ENCODE results near the gene CYP1B1.
"Not testable (repeated sequence)": the region's sequence is repeated elsewhere in the genome, so short reads cannot be mapped to it uniquely, and the experiment has no call there.

Gene CYP1B1
- 0 to 9.8 (median 0.66) reads per million in 9 experiments for total RNA-seq

DNA sequence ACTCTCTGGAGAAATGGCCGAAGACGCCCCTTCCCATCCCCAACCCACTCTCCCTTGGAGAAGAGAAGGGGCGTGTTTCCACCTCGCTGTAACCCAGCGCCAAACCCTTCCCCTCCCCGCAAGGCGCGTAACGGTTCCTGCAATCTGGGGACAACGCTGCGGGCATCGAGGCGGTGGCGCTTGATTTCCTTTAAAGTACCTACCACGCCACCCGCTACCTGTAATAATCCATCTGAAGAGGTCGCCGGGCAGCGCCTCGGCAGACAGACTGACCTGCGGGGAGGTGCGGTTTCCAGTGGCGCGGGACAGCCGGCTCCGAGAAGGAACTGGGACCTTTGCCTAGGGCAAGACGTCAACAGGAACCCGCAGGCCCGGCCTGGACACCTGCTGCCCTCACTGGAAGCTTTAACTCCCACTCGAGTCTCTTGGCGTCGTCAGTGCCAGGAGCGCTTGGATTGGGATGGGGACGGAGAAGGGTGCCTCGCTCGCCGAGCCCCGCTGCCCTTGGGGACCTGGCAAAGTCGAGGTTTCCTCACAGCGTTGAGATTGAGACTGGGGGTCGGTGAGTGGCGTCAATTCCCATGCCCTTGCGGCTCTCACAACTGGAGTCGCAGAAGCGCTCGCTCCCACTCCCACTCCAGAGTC is at the start of gene CYP1B1:
CYP1B1 (minus strand) TSS at position 645 of the 645 bp plus-strand sequence. CDS start 763 bp downstream, outside the sequence.
- H3K4me1 Mint-ChIP-seq (ENCODE audit: low read depth in 2 of 2), result peaks cover 8% of the 10 kb centered on the region in 2 donors
- H3K9me3 Mint-ChIP-seq, result no peaks in the 10 kb centered on the region
- peak within 1 kb of the TSS; percentile 37 to 53 for H3K4me3 Mint-ChIP-seq
- DNase-seq (no peak), ATAC-seq (replicated peaks) (no peak)
- no peak within 1 kb of the TSS for H3K27ac Mint-ChIP-seq
- no peaks in the 10 kb centered on the region for H3K36me3 Mint-ChIP-seq (ENCODE audit: insufficient read depth)
- H3K27me3 Mint-ChIP-seq, result peaks cover 62 to 67% of the 10 kb centered on the region in 2 donors

DNA sequence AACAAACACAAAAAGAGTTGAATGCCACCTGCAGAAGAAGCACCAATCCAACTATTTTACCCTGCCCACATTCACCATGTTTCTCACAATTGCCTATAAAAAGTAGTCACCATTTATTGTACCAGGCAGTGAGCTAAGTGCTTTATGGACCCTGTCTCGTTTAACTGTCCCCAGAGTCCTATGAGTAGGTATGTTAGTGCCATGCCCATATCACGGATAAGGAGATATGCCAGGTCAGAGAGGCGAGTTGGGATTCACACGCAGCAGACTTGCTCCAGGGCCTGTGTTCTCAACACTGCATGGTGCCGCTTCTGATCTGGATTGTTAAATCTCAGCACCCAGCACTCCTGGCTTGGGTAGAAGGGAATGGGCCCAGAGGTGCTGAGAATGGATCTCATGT is 49.1 kb upstream of the CYP1B1 start:
- DNase-seq, result no peak
- H3K27ac Mint-ChIP-seq, result no peak overlapping the region
- peaks cover 0 to 9% of the 10 kb centered on the region in 2 donors for H3K27me3 Mint-ChIP-seq
- no peaks in the 10 kb centered on the region for H3K36me3 Mint-ChIP-seq (ENCODE audit: insufficient read depth)
- H3K4me1 Mint-ChIP-seq (ENCODE audit: low read depth in 2 of 2), result no peaks in the 10 kb centered on the region
- H3K4me3 Mint-ChIP-seq, result no peak overlapping the region
- no peak for ATAC-seq (replicated peaks)
- H3K9me3 Mint-ChIP-seq, result peaks cover 0 to 4% of the 10 kb centered on the region in 2 donors

DNA sequence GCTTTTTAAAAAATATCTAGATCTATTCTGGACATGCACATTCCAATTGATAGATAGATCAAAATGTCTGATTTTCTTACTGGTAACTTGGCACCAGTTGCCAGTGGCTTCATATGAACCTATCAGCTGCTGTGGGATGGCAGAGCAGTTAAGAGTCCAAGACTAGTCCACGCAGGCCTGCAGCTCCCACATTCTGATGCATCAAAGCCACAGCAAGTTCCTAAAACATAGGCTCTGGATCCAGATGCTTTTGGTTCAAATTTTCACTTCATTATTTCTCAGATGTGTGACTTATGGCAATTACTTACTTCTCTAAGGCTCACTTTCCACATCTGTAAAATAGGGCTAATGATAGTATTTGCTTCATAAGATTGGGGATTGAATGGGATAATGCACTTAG is 48.0 kb upstream of the CYP1B1 start:
- no peak for ATAC-seq (replicated peaks)
- peaks cover 0 to 16% of the 10 kb centered on the region in 2 donors for H3K27me3 Mint-ChIP-seq
- H3K9me3 Mint-ChIP-seq, result peaks cover 0 to 4% of the 10 kb centered on the region in 2 donors
- no peaks in the 10 kb centered on the region for H3K4me1 Mint-ChIP-seq (ENCODE audit: low read depth in 2 of 2)
- no peak overlapping the region for H3K27ac Mint-ChIP-seq
- no peak for DNase-seq
- H3K36me3 Mint-ChIP-seq (ENCODE audit: insufficient read depth), result no peaks in the 10 kb centered on the region
- no peak overlapping the region for H3K4me3 Mint-ChIP-seq

DNA sequence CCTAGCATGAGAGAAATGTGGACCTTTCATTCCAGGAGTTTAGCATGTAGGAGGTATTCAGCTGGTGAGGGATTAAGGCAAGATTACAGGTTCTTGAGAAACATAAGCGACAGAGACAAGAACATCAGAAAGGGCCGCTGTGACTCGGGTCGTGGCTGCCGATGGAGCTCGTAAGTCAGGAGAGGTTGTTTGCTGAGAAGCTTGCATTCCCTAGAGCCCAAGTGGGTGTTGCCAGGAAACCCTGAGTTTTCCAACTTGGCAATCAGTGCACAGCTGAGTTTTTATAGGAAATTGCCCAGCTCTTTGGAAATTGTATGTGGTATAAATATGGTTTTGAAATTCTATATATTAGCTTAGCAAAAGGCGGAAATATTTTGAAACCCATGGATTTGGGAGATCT is 46.4 kb upstream of the CYP1B1 start:
- Mint-ChIP-seq H3K9me3 (no peaks in the 10 kb centered on the region), H3K27ac (no peak overlapping the region), H3K36me3 (ENCODE audit: insufficient read depth) (no peaks in the 10 kb centered on the region), H3K27me3 (peaks cover 0 to 23% of the 10 kb centered on the region in 2 donors), H3K4me1 (ENCODE audit: low read depth in 2 of 2) (no peaks in the 10 kb centered on the region), H3K4me3 (no peak overlapping the region)
- DNase-seq, result no peak
- ATAC-seq (replicated peaks), result no peak

DNA sequence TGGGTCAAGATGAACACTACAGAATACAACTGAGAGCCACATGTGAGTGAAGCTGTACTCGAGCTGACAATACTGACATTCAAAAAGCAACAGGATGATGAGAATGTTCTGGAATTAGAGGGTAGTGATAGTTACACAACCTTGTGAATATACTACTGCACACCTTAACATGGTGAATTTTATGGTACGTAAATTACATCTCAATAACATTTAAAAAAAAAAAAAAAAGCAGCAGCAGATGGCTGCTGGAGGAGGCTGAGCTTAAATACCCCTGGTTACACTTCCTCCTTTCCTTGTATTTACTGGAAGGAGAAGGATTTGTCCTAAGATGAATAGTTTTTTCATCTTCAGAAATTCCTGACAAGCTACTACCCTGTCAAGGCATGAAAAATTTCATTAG is 45.5 kb upstream of the CYP1B1 start:
- ATAC-seq (replicated peaks), result no peak
- Mint-ChIP-seq H3K4me1 (ENCODE audit: low read depth in 2 of 2) (no peaks in the 10 kb centered on the region), H3K4me3 (no peak overlapping the region), H3K27ac (no peak overlapping the region), H3K27me3 (peaks cover 6 to 23% of the 10 kb centered on the region in 2 donors), H3K36me3 (ENCODE audit: insufficient read depth) (no peaks in the 10 kb centered on the region), H3K9me3 (no peaks in the 10 kb centered on the region)
- DNase-seq, result no peak

GRCh38 chr2:38120829-38121228 is 44.9 kb upstream of the CYP1B1 start:
- Mint-ChIP-seq H3K27ac (no peak overlapping the region), H3K36me3 (ENCODE audit: insufficient read depth) (no peaks in the 10 kb centered on the region), H3K27me3 (peaks cover 10 to 29% of the 10 kb centered on the region in 2 donors), H3K4me3 (no peak overlapping the region), H3K9me3 (no peaks in the 10 kb centered on the region), H3K4me1 (ENCODE audit: low read depth in 2 of 2) (no peaks in the 10 kb centered on the region)
- DNase-seq, result no peak
- ATAC-seq (replicated peaks), result no peak

GRCh38 chr2:38120264-38120592 is 44.3 kb upstream of the CYP1B1 start:
- no peak for ATAC-seq (replicated peaks)
- Mint-ChIP-seq H3K4me1 (ENCODE audit: low read depth in 2 of 2) (no peaks in the 10 kb centered on the region), H3K4me3 (no peak overlapping the region), H3K36me3 (ENCODE audit: insufficient read depth) (no peaks in the 10 kb centered on the region), H3K27ac (no peak overlapping the region), H3K27me3 (peaks cover 16 to 30% of the 10 kb centered on the region in 2 donors), H3K9me3 (no peaks in the 10 kb centered on the region)
- DNase-seq, result no peak

DNA sequence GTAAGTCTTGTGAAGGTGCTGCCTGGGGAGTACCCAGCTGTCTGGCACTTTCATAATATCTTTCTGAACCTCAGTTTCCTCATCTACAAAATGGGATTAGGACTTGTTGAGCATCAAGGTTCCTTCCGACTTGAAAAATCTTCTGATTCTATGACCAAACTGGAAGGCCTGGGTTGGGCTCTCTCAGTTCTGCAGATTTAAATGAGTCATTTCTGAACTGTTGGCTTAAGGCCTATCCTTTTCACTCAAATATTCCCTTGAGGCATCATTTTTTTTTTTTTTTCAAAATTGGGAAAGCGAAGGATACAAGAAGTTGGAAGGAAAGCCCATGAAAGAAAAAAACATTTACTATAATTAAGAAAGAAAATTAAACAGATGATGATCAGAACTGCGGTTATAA is 40.8 kb upstream of the CYP1B1 start:
- no peak overlapping the region for H3K27ac Mint-ChIP-seq
- H3K9me3 Mint-ChIP-seq, result peaks cover 0 to 2% of the 10 kb centered on the region in 2 donors
- no peaks in the 10 kb centered on the region for H3K4me1 Mint-ChIP-seq (ENCODE audit: low read depth in 2 of 2)
- peaks cover 41 to 55% of the 10 kb centered on the region in 2 donors for H3K27me3 Mint-ChIP-seq
- H3K36me3 Mint-ChIP-seq (ENCODE audit: insufficient read depth), result no peaks in the 10 kb centered on the region
- H3K4me3 Mint-ChIP-seq, result no peak overlapping the region
- DNase-seq (no peak), ATAC-seq (replicated peaks) (no peak)

- peaks cover 0 to 2% of the 10 kb centered on the region in 2 donors for H3K9me3 Mint-ChIP-seq
- no peak overlapping the region for H3K27ac Mint-ChIP-seq
- peak; percentile 58 to 69 (median 63) for DNase-seq
- peak; percentile 68 for ATAC-seq (replicated peaks)
- no peaks in the 10 kb centered on the region for H3K4me1 Mint-ChIP-seq (ENCODE audit: low read depth in 2 of 2)
- no peaks in the 10 kb centered on the region for H3K36me3 Mint-ChIP-seq (ENCODE audit: insufficient read depth)
- H3K4me3 Mint-ChIP-seq, result no peak overlapping the region
- peaks cover 54 to 62% of the 10 kb centered on the region in 2 donors for H3K27me3 Mint-ChIP-seq
Measured at GRCh38 chr2:38115216-38116032, 39.5 kb upstream of the CYP1B1 start.

- Mint-ChIP-seq H3K4me3 (no peak overlapping the region), H3K27me3 (peaks cover 57 to 67% of the 10 kb centered on the region in 2 donors), H3K9me3 (peaks cover 0 to 2% of the 10 kb centered on the region in 2 donors), H3K36me3 (ENCODE audit: insufficient read depth) (no peaks in the 10 kb centered on the region), H3K4me1 (ENCODE audit: low read depth in 2 of 2) (no peaks in the 10 kb centered on the region), H3K27ac (no peak overlapping the region)
- no peak for DNase-seq
- ATAC-seq (replicated peaks), result no peak
Measured at GRCh38 chr2:38113981-38114708, 38.2 kb upstream of the CYP1B1 start.

DNA sequence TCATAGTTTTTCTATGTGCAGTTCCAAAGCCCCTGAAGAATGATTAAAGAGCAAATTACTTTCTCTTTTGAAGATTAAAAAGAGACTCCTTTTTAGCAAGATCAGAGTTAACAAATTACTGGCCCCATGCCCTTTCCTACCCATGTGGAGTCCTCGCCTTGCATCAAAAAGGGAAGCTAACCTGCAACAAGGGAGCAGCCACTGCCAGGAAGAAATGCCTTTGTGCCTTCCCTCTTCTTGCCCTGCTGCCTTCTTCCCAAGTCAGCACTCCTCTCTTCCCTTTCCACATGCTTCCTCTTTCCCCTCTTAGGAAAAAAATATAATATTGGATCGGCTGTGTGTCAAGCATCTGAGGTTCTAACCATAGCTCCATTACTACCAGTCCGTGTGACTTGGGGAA is 37.1 kb upstream of the CYP1B1 start:
- H3K27me3 Mint-ChIP-seq, result peaks cover 60 to 76% of the 10 kb centered on the region in 2 donors
- H3K4me1 Mint-ChIP-seq (ENCODE audit: low read depth in 2 of 2), result no peaks in the 10 kb centered on the region
- ATAC-seq (replicated peaks) (no peak), DNase-seq (no peak)
- H3K9me3 Mint-ChIP-seq, result peaks cover 0 to 2% of the 10 kb centered on the region in 2 donors
- no peaks in the 10 kb centered on the region for H3K36me3 Mint-ChIP-seq (ENCODE audit: insufficient read depth)
- no peak overlapping the region for H3K4me3 Mint-ChIP-seq
- H3K27ac Mint-ChIP-seq, result no peak overlapping the region

DNA sequence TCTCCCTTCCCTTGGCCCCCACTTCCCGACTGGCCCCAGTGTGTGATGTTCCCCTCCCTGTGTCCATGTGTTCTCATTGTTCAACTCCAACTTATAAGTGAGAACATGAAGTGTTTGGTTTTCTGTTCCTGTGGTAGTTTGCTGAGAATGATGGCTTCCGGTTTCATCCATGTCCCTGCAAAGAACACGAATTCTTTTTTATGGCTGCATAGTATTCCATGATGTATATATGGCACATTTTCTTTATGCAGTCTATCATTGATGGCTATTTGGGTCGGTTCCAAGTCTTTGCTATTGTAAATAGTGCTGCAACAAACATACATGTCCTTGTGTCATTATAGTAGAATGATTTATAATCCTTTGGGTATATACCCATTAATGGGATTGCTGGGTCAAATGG is 35.4 kb upstream of the CYP1B1 start:
- H3K4me3 Mint-ChIP-seq; H3K9me3 Mint-ChIP-seq; ATAC-seq (replicated peaks); H3K36me3 Mint-ChIP-seq (ENCODE audit: insufficient read depth); DNase-seq; H3K4me1 Mint-ChIP-seq (ENCODE audit: low read depth in 2 of 2); H3K27ac Mint-ChIP-seq: not testable (repeated sequence)
- peaks cover 69 to 85% of the 10 kb centered on the region in 2 donors for H3K27me3 Mint-ChIP-seq

- Mint-ChIP-seq H3K27ac (no peak overlapping the region), H3K27me3 (peaks cover 74 to 87% of the 10 kb centered on the region in 2 donors), H3K4me3 (no peak overlapping the region), H3K36me3 (ENCODE audit: insufficient read depth) (no peaks in the 10 kb centered on the region), H3K9me3 (peaks cover 0 to 2% of the 10 kb centered on the region in 2 donors), H3K4me1 (ENCODE audit: low read depth in 2 of 2) (no peaks in the 10 kb centered on the region)
- ATAC-seq (replicated peaks) (no peak), DNase-seq (no peak)
Measured at GRCh38 chr2:38109732-38110181, 33.8 kb upstream of the CYP1B1 start.

All from effector memory CD8-positive, alpha-beta T cell (primary cell).